ENCODE results near the gene SCN5A. TPM values are rescaled to one million over a fixed set of nuclear protein-coding genes. Genes with fewer than 3 reads are reported as not detected.
"Not testable (repeated sequence)": the region's sequence is repeated elsewhere in the genome, so short reads cannot be mapped to it uniquely, and the experiment has no call there.

SCN5A gene
- total and polyA plus RNA-seq, 2 of the 8 experiments (the other 6 are each of a cell fraction or from before 2014, with no cell fraction given), result 4.8 to 11.4 TPM

GRCh38 chr3:38566794-38567193 is 82.7 kb downstream of the SCN5A start:
- H3K14ac ChIP-seq (ENCODE audit: insufficient read length); FAIRE-seq; H3K79me1 ChIP-seq (ENCODE audit: low read depth, low read length); H4K5ac ChIP-seq (ENCODE audit: insufficient read length, low read depth, low read length); H3K27ac ChIP-seq (ENCODE audit: low read depth, low read length); H3K23ac ChIP-seq (ENCODE audit: insufficient read length); H4K8ac ChIP-seq (ENCODE audit: extremely low read depth, insufficient read depth, low read length); H2BK12ac ChIP-seq (ENCODE audit: low read depth, low read length); H3K4ac ChIP-seq (replicated peaks; ENCODE audit: insufficient read length, low read depth, low read length); H2AFZ ChIP-seq (ENCODE audit: low read length); H2BK20ac ChIP-seq (ENCODE audit: low read length); H3K56ac ChIP-seq (replicated peaks; ENCODE audit: insufficient read length, low read depth, low read length); H2BK120ac ChIP-seq (replicated peaks; ENCODE audit: low read depth, low read length); H3K18ac ChIP-seq (ENCODE audit: extremely low read depth, low read length); H2BK15ac ChIP-seq (ENCODE audit: low read length); H3K4me3 ChIP-seq (ENCODE audit: extremely low read depth in 1 of 4, insufficient read depth in 2 of 4, low read depth in 3 of 4, low read length in 4 of 4); H3K9ac ChIP-seq (replicated peaks in 1 of 4; ENCODE audit: extremely low read depth in 1 of 4, low read depth in 3 of 4, low read length in 3 of 4); H3K4me2 ChIP-seq (ENCODE audit: insufficient read depth in 1 of 2, low read depth in 2 of 2, low read length in 2 of 2); POLR2A ChIA-PET (ENCODE audit: partially characterized antibody); H2BK5ac ChIP-seq (ENCODE audit: low read depth, low read length); H3K36me3 ChIP-seq (ENCODE audit: control insufficient read depth in 2 of 4, insufficient read depth in 4 of 4, low read length in 3 of 4); H4K20me1 ChIP-seq (replicated peaks in 1 of 2; ENCODE audit: control insufficient read depth in 1 of 2, insufficient read depth in 2 of 2, low read length in 2 of 2); DNase-seq (ENCODE audit: low read depth in 1 of 2, low spot score in 2 of 2); H3K23me2 ChIP-seq (ENCODE audit: low read depth, low read length); H4K91ac ChIP-seq (replicated peaks; ENCODE audit: insufficient read length, low read length); H3K9me3 ChIP-seq (ENCODE audit: insufficient read depth in 2 of 2, low read depth in 1 of 2, low read length in 1 of 2); H3K4me1 ChIP-seq (replicated peaks in 1 of 4; ENCODE audit: control insufficient read depth in 3 of 4, insufficient read depth in 4 of 4, low read length in 3 of 4); H2AK5ac ChIP-seq (ENCODE audit: low read depth, low read length); H3K79me2 ChIP-seq (ENCODE audit: control insufficient read depth in 1 of 2, insufficient read depth in 2 of 2, low read length in 2 of 2); H3K27me3 ChIP-seq (replicated peaks in 1 of 4; ENCODE audit: control insufficient read depth in 3 of 4, extremely low read depth in 1 of 4, insufficient read depth in 3 of 4, low read length in 3 of 4): not testable (repeated sequence)
- 94% methylated on average over 7 of the region's 7 CpGs; no CpG with 5 or more reads in 1 of the 2 experiments for WGBS, 2 experiments (ENCODE audit: extremely low coverage in 1 of 2, insufficient coverage in 1 of 2, insufficient read length in 1 of 2, insufficient replicate concordance in 2 of 2, low coverage in 1 of 2, low lambda C conversion rate in 2 of 2, missing lambda C conversion rate in 1 of 2)
- CTCF ChIA-PET (ENCODE audit: partially characterized antibody), result interaction anchor here (1.3 to 1.4 kb wide), 3 partner anchors 33 to 84 kb away, joined by 3 read pairs; no protein-coding TSS in a partner anchor
